Measurements from ENCODE around the gene RASA3.

- TF ChIP-seq POLR2AphosphoS5 (IDR thresholded peaks at IDR 0.05; ENCODE audit: low read depth) (no peak), GABPA (IDR thresholded peaks at IDR 0.05; ENCODE audit: low read depth) (no peak), CTCF (IDR thresholded peaks at IDR 0.05; ENCODE audit: insufficient read depth, low read length) (no peak), REST (IDR thresholded peaks at IDR 0.05; ENCODE audit: insufficient replicate concordance, low read depth) (no peak), SPI1 (IDR thresholded peaks at IDR 0.05; ENCODE audit: borderline replicate concordance, low read depth) (no peak)
Measured at GRCh38 chr13:114047358-114047881, 85.0 kb downstream of the RASA3 start.
